Liver (tissue), 9 donors: ENCODE results near the gene LDLRAD3. TPM values are rescaled to one million over a fixed set of nuclear protein-coding genes. Genes with fewer than 3 reads are reported as not detected.

ENCODE experiments used
- DNase-seq: peaks from one replicate; pipeline ENCODE4 v3.0.0-alpha.2; 2017; ENCODE audit warnings: low spot score
- H3K27ac ChIP-seq, 2 donors: one replicate each; pipeline ENCODE4 v1.7.0; 2013; ENCODE audit warnings: inconsistent platforms in 2 of 2, low read length in 2 of 2, control low read depth in 1 of 2, low read depth in 1 of 2, mild to moderate bottlenecking in 1 of 2
- H3K27me3 ChIP-seq, 4 donors: one replicate each; pipeline versions ENCODE4 v1.6.1 to v1.7.0; 2013; ENCODE audit warnings: low read length in 3 of 4, inconsistent platforms in 1 of 4, mild to moderate bottlenecking in 1 of 4, moderate library complexity in 1 of 4; ENCODE audit not compliant: control insufficient read depth in 4 of 4, insufficient read depth in 4 of 4
- H3K36me3 ChIP-seq, 4 donors: one replicate each; pipeline versions ENCODE4 v1.6.1 to v1.7.0; 2013; ENCODE audit warnings: low read length in 3 of 4, mild to moderate bottlenecking in 3 of 4, low read depth in 1 of 4, moderate library complexity in 1 of 4; ENCODE audit not compliant: control insufficient read depth in 4 of 4, insufficient read depth in 3 of 4
- H3K4me1 ChIP-seq, 4 donors: one replicate each; pipeline versions ENCODE4 v1.6.1 to v1.7.0; 2013; ENCODE audit warnings: low read length in 3 of 4, mild to moderate bottlenecking in 3 of 4, moderate library complexity in 1 of 4; ENCODE audit not compliant: control insufficient read depth in 4 of 4, insufficient read depth in 4 of 4
- H3K4me3 ChIP-seq, 3 donors: one replicate each; pipeline versions ENCODE4 v1.6.1 to v1.7.0; 2013; ENCODE audit warnings: low read length in 3 of 3, control low read depth in 1 of 3, low read depth in 1 of 3, mild to moderate bottlenecking in 1 of 3
- H3K9ac ChIP-seq, 2 donors: one replicate each; pipeline ENCODE4 v1.7.0; 2013; ENCODE audit warnings: low read length in 2 of 2, mild to moderate bottlenecking in 2 of 2, moderate library complexity in 2 of 2, control low read depth in 1 of 2, low read depth in 1 of 2
- H3K9me3 ChIP-seq, 4 donors: one replicate each; pipeline versions ENCODE4 v1.6.1 to v1.7.0; 2013; ENCODE audit warnings: low read length in 3 of 4; ENCODE audit not compliant: control insufficient read depth in 4 of 4
- EGR1 ChIP-seq, 2 donors: IDR thresholded peaks; 2 replicates each; pipeline ENCODE4 v1.6.1; 2016 to 2018; ENCODE audit warnings: antibody characterized with exemption in 2 of 2, low read depth in 2 of 2
- FOXA1 ChIP-seq: IDR thresholded peaks from 2 replicates; pipeline ENCODE4 v1.6.1; 2016; ENCODE audit warnings: antibody characterized with exemption
- FOXA2 ChIP-seq: IDR thresholded peaks from 2 replicates; pipeline ENCODE4 v1.6.1; 2016; ENCODE audit warnings: antibody characterized with exemption
- GABPA ChIP-seq, 2 donors: IDR thresholded peaks in 1 of 2; conservative IDR thresholded peaks in 1 of 2; 2 replicates each; pipeline ENCODE4 v1.6.1; 2016; ENCODE audit warnings: antibody characterized with exemption in 2 of 2, mild to moderate bottlenecking in 1 of 2, moderate library complexity in 1 of 2
- HNF4A ChIP-seq, 2 donors: conservative IDR thresholded peaks; 2 replicates each; pipeline ENCODE4 v1.6.1; 2016; ENCODE audit warnings: antibody characterized with exemption in 2 of 2, mild to moderate bottlenecking in 2 of 2
- HNF4G ChIP-seq: IDR thresholded peaks from 2 replicates; pipeline ENCODE4 v1.6.1; 2016; ENCODE audit warnings: antibody characterized with exemption
- JUND ChIP-seq, 2 donors: IDR thresholded peaks; 2 replicates each; pipeline ENCODE4 v1.6.1; 2016; ENCODE audit warnings: antibody characterized with exemption in 2 of 2
- MAX ChIP-seq: IDR thresholded peaks from 2 replicates; pipeline ENCODE4 v1.6.1; 2016; ENCODE audit warnings: antibody characterized with exemption
- NR2F2 ChIP-seq: IDR thresholded peaks from 2 replicates; pipeline ENCODE4 v1.6.1; 2016; ENCODE audit warnings: antibody characterized with exemption
- RAD21 ChIP-seq, 2 donors: IDR thresholded peaks; 2 replicates each; pipeline ENCODE4 v1.6.1; 2016; ENCODE audit warnings: antibody characterized with exemption in 2 of 2, mild to moderate bottlenecking in 2 of 2
- REST ChIP-seq: IDR thresholded peaks from 2 replicates; pipeline ENCODE4 v1.6.1; 2016; ENCODE audit warnings: antibody characterized with exemption, mild to moderate bottlenecking
- RXRA ChIP-seq, 2 donors: IDR thresholded peaks; 2 replicates each; pipeline ENCODE4 v1.6.1; 2017 to 2018; ENCODE audit warnings: antibody characterized with exemption in 2 of 2, mild to moderate bottlenecking in 1 of 2
- SP1 ChIP-seq: IDR thresholded peaks from 2 replicates; pipeline ENCODE4 v1.6.1; 2018; ENCODE audit warnings: antibody characterized with exemption, mild to moderate bottlenecking
- TAF1 ChIP-seq: conservative IDR thresholded peaks from 2 replicates; pipeline ENCODE4 v1.6.1; 2016; ENCODE audit warnings: antibody characterized with exemption, mild to moderate bottlenecking
- WGBS: extraction: QIAGEN DNeasy Blood & Tissue Kit; methylation state at CpG from one replicate; pipeline ENCODE4 v1.1.7; 2013; 5-methylcytosine and 5-hydroxymethylcytosine counted together
- polyA plus RNA-seq, 2 donors: library from polyadenylated mRNA; stranded (reverse) in 1 of 2; unstranded in 1 of 2; fragments of 200-250 nt in 1 of 2; fragments of >200 nt in 1 of 2; fragmentation: Nextera tagmentation in 1 of 2; extraction: Ambion mirVana in 1 of 2; gene quantifications; one replicate each; pipeline versions ENCODE4 v1.2.1 to v1.2.3, GENCODE V29; 2013 to 2015
- total RNA-seq, 2 donors: library from RNA; depleted of rRNA; stranded (reverse); fragments of >200 nt; gene quantifications; one replicate each; pipeline ENCODE4 v1.2.3, GENCODE V29; 2014
- TF ChIP-seq, protein P1 (sequence below): IDR thresholded peaks from 2 replicates; pipeline ENCODE4 v1.6.1; 2016; ENCODE audit warnings: antibody characterized with exemption
- TF ChIP-seq, protein P2 (sequence below): IDR thresholded peaks from 2 replicates; pipeline ENCODE4 v1.6.1; 2016; ENCODE audit warnings: antibody characterized with exemption
- TF ChIP-seq, protein P3 (sequence below): fragments of 150-350 bp; IDR thresholded peaks from 2 replicates; pipeline ENCODE4 v1.5.1; 2017; ENCODE audit warnings: improper control_type of control experiment, low read depth, low read length; ENCODE audit not compliant: missing input control
- donor health status: healthy.
- donor health status: healthy.
- donor health status: healthy.
- donor health status: healthy.
- donor health status: healthy.

LDLRAD3 gene
- total and polyA plus RNA-seq, 4 donors, result 0.75 to 1.3 (median 0.93) TPM

DNA sequence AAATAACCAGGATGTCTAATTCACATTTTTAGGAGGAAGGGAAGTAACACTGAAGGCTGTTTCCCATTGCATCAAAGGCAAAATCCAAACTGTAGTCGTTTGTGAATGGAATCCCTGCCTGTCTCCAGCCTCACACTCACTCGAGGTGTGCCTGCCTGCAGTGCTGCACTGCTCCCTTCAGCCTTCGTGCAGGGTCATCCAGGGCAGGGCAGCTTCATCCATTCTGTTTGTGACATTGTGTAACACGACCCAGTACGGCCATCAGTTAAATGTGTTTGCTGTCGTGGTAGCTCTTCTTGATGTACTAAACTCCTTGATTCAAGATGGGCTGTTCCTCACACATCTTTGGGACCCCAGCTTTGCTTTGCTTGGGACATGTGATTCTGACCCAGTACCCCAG is 34.3 kb downstream of the LDLRAD3 start:
- TF ChIP-seq HNF4A (conservative IDR thresholded peaks at IDR 0.05) (no peak), MAX (no peak), RXRA (IDR thresholded peaks at IDR 0.05) (no peak), EGR1 (IDR thresholded peaks at IDR 0.05; ENCODE audit: low read depth in 2 of 2) (no peak), JUND (IDR thresholded peaks at IDR 0.05) (no peak)
- TF ChIP-seq, protein P1, sequence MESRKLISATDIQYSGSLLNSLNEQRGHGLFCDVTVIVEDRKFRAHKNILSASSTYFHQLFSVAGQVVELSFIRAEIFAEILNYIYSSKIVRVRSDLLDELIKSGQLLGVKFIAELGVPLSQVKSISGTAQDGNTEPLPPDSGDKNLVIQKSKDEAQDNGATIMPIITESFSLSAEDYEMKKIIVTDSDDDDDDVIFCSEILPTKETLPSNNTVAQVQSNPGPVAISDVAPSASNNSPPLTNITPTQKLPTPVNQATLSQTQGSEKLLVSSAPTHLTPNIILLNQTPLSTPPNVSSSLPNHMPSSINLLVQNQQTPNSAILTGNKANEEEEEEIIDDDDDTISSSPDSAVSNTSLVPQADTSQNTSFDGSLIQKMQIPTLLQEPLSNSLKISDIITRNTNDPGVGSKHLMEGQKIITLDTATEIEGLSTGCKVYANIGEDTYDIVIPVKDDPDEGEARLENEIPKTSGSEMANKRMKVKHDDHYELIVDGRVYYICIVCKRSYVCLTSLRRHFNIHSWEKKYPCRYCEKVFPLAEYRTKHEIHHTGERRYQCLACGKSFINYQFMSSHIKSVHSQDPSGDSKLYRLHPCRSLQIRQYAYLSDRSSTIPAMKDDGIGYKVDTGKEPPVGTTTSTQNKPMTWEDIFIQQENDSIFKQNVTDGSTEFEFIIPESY, result no peak
- TF ChIP-seq, protein P2, sequence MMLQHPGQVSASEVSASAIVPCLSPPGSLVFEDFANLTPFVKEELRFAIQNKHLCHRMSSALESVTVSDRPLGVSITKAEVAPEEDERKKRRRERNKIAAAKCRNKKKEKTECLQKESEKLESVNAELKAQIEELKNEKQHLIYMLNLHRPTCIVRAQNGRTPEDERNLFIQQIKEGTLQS, result no peak
- H3K9me3 ChIP-seq, result peaks cover 0 to 4% (median 0%) of the 10 kb centered on the region in 4 donors
- no peak for DNase-seq
- no peaks in the 10 kb centered on the region for H3K27me3 ChIP-seq
- no peak overlapping the region for H3K4me3 ChIP-seq
- 38% methylated on average over 6 of the region's 6 CpGs for WGBS
- H3K36me3 ChIP-seq, result no peaks in the 10 kb centered on the region
- H3K9ac ChIP-seq, result no peak overlapping the region
- H3K4me1 ChIP-seq, result no peaks in the 10 kb centered on the region
- no peak overlapping the region for H3K27ac ChIP-seq

GRCh38 chr11:35978891-35979290 is 35.0 kb downstream of the LDLRAD3 start:
- Histone ChIP-seq H3K4me1 (no peaks in the 10 kb centered on the region), H3K9me3 (peaks cover 0 to 4% (median 0%) of the 10 kb centered on the region in 4 donors), H3K36me3 (no peaks in the 10 kb centered on the region), H3K27ac (no peak overlapping the region), H3K4me3 (no peak overlapping the region), H3K9ac (no peak overlapping the region), H3K27me3 (no peaks in the 10 kb centered on the region)
- TF ChIP-seq NR2F2 (no peak), GABPA (IDR thresholded peaks at IDR 0.05 in 1 of 2, conservative IDR thresholded peaks at IDR 0.05 in 1 of 2) (no peak), FOXA1 (no peak), JUND (IDR thresholded peaks at IDR 0.05) (no peak)
- no peak for DNase-seq
- 87% methylated on average over 4 of the region's 4 CpGs for WGBS

DNA sequence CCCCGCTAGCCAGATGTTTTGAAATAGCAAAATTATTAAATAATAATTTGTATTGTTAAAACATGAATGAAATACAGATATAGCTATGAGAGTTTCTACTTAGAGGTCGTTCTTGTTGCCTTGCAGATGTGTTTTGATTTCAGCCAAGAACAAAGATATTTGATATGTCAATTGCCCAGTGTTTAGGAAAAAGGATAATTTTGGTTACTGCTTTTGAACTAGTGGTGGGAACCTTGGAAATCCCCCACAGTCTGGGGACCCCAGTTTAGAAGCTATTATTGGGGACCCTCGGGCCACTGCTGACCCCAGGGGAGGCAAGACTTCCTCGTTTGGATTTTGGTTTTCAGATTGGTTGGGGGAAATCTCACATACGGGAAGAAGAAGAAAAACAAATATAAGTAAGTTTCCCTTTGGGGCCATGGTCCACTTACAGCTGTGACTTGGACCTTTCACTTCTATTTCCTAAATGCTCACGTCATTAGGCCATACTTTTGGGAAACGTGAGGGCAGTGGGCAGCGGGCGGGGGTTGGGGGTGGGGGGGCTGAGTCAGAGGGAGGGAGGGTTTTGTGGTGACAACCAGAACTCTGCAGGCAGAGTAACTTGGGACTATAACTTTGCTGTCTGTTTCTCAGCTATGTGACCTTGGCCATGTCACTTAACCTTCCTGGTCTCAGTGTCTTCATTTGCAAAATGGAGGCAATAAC is 37.0 kb downstream of the LDLRAD3 start:
- 69% methylated on average over 9 of the region's 9 CpGs for WGBS
- Histone ChIP-seq H3K4me3 (no peak overlapping the region), H3K9ac (no peak overlapping the region), H3K4me1 (no peaks in the 10 kb centered on the region), H3K9me3 (no peaks in the 10 kb centered on the region), H3K36me3 (no peaks in the 10 kb centered on the region), H3K27ac (no peak overlapping the region), H3K27me3 (no peaks in the 10 kb centered on the region)
- TF ChIP-seq FOXA1 (no peak), RXRA (IDR thresholded peaks at IDR 0.05) (no peak), RAD21 (IDR thresholded peaks at IDR 0.05) (no peak), GABPA (IDR thresholded peaks at IDR 0.05 in 1 of 2, conservative IDR thresholded peaks at IDR 0.05 in 1 of 2) (no peak), TAF1 (no peak), HNF4A (conservative IDR thresholded peaks at IDR 0.05) (no peak), REST (no peak), HNF4G (no peak), JUND (IDR thresholded peaks at IDR 0.05) (no peak), SP1 (no peak), MAX (no peak), FOXA2 (no peak), NR2F2 (no peak), EGR1 (IDR thresholded peaks at IDR 0.05; ENCODE audit: low read depth in 2 of 2) (no peak)
- TF ChIP-seq, protein P3, sequence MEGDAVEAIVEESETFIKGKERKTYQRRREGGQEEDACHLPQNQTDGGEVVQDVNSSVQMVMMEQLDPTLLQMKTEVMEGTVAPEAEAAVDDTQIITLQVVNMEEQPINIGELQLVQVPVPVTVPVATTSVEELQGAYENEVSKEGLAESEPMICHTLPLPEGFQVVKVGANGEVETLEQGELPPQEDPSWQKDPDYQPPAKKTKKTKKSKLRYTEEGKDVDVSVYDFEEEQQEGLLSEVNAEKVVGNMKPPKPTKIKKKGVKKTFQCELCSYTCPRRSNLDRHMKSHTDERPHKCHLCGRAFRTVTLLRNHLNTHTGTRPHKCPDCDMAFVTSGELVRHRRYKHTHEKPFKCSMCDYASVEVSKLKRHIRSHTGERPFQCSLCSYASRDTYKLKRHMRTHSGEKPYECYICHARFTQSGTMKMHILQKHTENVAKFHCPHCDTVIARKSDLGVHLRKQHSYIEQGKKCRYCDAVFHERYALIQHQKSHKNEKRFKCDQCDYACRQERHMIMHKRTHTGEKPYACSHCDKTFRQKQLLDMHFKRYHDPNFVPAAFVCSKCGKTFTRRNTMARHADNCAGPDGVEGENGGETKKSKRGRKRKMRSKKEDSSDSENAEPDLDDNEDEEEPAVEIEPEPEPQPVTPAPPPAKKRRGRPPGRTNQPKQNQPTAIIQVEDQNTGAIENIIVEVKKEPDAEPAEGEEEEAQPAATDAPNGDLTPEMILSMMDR, result no peak
- TF ChIP-seq, protein P2, result no peak
- DNase-seq, result no peak
